GM21576 (cell line): ENCODE data around the gene FOS.
A peak's percentile ranks its signal among the peaks of the same experiment; 100 is the strongest.
"Not testable (repeated sequence)": the region's sequence is repeated elsewhere in the genome, so short reads cannot be mapped to it uniquely, and the experiment has no call there.

Experiments
- ATAC-seq: cut with Tn5 transposase; IDR thresholded peaks from one replicate; pipeline ENCODE4 v1.9.1; 2021; ENCODE audit warnings: mild to moderate bottlenecking, moderate library complexity; ENCODE audit not compliant: unreplicated experiment

Gene FOS

DNA sequence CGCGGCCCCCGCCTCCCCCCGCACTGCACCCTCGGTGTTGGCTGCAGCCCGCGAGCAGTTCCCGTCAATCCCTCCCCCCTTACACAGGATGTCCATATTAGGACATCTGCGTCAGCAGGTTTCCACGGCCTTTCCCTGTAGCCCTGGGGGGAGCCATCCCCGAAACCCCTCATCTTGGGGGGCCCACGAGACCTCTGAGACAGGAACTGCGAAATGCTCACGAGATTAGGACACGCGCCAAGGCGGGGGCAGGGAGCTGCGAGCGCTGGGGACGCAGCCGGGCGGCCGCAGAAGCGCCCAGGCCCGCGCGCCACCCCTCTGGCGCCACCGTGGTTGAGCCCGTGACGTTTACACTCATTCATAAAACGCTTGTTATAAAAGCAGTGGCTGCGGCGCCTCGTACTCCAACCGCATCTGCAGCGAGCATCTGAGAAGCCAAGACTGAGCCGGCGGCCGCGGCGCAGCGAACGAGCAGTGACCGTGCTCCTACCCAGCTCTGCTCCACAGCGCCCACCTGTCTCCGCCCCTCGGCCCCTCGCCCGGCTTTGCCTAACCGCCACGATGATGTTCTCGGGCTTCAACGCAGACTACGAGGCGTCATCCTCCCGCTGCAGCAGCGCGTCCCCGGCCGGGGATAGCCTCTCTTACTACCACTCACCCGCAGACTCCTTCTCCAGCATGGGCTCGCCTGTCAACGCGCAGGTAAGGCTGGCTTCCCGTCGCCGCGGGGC, at the start of gene FOS:
Gene FOS, plus strand, starts transcription at position 407 of the 731 bp plus-strand sequence. Its CDS starts 155 bp downstream, at position 562.
- ATAC-seq: peak; percentile 75

DNA sequence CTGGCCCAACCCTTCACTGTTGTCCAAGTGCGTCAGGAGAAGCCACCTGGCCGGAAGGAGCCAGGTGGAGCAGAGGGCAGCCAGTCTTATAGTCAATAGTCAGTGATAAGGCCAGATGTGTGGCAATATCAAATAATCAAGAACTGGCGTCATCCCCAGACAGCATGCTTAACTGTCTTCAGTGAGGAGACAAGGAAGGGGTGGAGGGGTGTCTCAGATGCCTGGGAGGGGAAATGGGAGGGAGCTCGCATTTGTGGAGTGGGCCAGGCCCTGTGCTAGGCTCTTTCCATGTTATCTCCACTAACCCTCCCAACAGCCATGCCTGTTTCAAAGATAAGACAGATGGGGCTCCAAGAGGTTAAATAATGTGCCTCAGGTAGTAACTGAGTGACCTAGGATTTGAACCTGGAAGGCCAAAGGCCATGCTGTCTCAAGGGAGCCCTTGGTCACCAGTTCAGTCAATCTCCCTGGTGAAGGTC, 48.9 kb upstream of the FOS start:
- ATAC-seq: no peak

DNA sequence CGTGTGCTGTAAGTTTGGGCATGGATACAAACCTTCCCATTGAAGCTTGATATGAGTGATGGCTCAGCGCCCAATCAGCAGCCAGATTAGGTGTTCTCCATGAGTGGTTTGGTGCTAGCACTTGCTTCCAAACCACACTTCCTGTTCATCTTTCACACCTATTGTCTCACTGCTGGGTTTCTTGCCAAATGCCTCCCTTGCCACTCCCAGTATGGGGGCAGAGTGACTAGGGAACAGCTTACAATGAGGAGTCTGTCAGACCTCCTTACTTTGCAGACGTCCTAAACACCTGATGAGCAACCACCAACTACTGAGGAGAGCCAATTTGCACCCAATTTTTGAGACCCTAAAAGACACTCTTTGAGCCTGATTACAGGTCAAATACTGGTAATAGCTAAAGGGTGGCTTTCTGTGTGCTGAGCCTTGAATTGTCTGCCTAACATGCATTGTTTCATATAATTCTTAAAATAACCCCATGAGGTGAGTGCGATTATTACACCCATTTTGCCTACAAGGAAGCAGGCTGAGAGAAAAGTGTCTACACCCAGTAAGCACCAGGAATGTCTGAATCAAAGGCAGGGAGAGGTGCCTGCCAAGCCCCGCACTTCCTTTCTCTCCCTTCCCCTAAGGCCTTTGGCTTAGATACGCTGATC, 48.4 kb upstream of the FOS start:
- no peak for ATAC-seq

DNA sequence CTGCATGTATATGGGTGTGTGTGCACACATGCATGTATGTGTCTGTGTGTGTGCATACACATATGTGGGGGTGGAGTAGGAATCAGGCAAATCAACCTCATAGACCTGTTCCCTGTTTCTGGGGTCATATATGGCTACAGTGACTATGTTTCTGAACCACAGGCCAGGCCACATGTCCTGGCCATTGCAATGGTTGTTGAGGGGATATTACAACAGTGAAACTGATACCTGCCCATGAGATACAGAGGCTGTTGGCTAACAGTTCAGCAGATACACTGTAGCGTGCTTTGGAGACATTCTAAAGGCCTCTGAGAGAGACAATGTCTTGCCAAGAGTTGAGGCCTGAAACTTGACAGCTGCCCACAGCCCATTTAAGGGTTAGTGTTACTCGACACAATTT, 47.3 kb upstream of the FOS start:
- ATAC-seq: no peak

DNA sequence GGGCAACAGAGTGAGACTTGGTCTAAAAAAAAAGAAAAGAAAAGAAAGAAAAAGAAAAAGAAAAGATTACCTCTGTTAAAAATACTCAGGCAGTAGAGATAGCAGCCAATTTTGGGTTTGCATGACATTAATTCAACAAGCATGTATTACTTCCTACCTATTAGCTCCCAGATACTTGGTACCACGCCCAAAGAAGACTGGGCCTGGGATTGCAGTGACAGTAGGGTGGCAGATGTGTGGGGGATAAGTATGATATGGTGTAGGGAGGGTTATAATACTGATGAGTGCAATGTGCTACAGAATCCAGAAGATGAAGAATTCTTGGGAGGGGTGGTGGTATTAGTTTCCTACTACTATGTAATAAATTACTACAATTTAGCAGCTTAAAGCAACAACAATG, 46.4 kb upstream of the FOS start:
- no peak for ATAC-seq

DNA sequence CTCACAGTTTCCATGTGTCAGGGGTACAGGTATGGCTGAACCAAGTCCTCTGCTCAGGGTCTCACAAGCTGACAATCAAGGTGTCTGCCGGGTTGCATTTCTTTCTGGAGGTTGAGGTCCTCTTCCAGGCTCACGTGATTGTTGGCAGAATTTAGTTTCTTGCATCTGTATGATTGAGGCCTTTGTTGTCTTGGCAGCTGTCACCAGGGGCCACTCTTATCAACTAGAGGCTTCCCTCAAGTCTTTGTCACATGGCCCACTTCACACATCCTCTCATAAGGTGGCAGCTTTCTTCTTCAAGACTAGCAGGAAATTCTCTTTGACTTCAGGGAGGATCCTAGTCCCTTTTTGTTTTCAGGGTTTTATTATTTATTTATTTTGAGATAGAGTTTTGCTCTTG, 46.0 kb upstream of the FOS start:
- no peak for ATAC-seq

DNA sequence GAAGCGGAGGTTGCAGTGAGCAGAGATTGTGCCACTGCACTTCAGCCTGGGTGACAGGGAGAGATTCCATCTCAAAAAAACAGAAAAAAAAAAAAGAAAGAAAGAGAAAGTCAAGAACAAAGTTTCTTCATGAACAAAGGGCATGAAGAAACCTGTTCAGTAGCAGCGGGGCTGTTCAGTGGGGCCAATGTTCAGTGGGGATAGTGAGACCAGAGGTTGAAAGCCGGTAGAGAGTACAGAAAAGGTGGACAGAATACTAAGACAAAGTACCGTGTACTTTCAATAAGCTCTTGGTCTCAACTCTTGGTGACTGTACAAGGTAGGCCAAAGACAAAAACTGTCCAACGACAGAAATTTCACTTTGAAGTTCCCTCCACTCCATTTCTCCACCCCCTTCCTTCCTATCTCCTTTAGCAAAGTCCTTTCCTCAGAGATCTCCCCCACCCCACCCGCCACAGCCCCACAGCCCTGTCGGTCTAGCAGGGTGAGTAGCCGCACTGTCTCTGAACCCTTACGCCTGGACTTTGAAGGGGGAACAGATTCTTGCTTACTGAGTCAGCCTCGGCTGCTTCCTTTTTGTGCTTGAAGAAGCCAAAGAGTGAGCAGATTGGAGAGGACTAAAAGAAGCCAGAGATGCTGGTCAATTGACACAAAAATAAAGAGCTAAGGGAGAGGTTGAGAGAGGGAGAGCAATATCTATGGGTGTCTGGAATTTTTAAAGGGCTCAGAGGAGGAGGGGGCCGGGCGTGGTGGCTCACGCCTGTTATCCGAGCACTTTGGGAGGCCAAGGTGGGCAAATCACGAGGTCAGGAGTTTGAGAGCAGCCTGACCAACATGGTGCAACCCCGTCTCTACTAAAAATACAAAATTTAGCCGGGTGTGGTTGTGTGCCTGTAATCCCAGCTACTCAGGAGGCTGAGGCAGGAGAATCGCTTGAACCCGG, 44.2 kb upstream of the FOS start:
- ATAC-seq: no peak

DNA sequence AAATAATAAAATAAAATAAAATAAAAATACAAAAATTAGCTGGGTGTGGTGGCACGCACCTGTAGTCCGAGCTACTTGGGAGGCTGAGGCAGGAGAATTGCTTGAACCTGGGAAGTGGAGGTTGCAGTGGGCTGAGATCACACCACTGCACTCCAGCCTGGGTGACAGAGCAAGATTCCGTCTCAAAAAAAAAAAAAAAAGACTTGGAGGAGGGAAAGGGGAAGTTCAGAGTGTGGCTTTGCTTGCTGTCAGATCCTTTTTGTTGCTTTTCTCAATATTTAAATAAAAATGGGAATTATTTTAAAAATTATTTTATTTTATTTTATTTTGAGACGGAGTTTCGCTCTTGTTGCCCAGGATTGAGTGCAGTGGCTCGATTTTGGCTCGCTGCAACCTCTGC, 43.4 kb upstream of the FOS start:
- ATAC-seq: not testable (repeated sequence)

DNA sequence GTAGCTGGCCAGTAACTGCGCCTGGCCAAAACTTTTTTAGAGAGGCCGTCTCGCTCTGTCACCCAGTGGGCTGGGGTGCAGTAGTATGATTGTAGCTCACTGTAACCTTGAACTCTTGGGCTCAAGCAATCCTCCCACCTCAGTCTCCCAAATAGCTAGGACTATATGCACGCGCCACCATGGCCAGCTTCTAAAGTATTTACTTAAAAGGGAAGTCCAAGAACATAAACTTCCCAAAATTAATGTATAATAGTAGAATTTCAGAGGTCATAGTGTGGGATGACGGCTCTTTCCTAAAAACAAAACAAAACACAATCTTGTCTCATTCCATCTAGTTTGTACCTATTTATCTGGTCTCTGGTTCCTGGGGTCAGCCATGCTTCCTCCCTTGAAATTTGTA, 42.2 kb upstream of the FOS start:
- no peak for ATAC-seq

DNA sequence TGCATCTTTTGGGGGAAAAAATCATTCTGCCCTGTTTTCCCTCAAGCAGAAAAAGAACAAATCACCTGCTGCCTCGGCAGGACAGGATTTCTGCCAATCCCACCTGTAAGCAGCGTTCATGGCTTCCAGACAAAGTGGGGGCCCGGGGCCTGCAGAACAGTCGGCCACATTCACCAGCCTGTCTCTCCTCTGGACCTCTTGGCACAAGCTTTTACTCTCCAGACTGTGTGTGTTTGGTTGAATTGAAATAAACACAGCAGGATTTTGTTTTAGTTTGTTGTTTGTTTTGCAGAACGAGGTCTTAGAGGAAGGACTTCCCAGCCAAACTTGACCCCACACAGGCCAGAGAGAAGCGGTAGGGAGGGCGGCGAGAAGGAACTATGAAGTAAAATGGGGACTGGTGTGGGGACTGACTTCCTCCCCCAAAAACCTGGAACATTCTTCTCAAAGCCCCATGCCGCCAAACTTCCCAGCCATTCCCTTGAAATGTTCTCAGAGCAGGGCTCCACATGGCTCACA, 41.7 kb upstream of the FOS start:
- no peak for ATAC-seq

DNA sequence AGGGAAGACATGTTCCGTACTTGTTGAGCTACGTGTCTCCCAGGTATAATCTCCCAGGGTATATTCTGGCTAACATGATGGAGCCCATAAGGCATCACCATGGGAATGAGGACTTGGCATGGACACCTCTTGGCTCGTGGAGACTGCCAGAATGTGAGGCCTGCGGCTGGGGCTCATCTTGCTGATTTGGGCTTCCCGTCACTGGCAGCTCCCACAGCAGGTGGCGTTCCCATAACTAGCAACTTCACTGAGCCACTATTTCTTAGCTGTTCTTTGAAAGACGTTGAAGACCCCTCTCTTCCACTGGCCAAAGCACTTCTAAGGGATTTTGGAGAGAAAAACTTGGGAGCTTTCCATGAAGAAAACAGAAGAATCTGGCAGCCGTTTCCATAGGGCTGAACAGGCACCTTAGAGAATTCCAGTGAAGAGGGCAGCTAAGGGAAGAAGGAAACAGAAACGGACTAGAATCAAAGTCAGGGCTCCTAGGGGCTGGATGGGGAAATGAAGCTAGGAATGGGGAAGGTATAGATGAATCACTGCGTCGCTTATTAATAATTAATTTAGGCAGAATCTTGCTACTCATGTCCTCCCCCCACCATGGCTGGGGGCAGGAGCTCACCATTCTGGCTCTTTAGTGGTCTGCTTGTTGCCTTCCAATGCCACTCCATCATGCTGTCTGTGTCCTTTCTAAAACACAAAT, 39.7 kb upstream of the FOS start:
- no peak for ATAC-seq

DNA sequence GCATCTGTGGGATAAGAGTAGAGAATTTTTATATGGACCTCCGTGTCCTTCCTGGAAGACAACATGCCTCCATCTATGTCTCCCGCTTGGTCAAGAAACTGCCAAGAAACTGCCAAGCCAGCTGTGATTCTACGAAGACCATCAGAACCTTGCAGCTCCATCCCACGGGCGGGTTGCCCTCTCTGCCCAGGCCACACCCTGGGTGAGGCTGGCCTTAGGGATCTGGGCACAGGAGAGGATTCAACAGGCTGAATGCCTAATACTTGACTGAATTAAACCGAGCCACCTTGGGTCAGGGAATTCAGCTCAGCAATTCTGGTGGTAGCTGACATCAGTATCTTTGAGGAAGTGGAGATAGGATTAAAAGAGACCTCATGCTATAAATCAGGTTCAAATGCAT, 37.8 kb upstream of the FOS start:
- ATAC-seq: no peak

DNA sequence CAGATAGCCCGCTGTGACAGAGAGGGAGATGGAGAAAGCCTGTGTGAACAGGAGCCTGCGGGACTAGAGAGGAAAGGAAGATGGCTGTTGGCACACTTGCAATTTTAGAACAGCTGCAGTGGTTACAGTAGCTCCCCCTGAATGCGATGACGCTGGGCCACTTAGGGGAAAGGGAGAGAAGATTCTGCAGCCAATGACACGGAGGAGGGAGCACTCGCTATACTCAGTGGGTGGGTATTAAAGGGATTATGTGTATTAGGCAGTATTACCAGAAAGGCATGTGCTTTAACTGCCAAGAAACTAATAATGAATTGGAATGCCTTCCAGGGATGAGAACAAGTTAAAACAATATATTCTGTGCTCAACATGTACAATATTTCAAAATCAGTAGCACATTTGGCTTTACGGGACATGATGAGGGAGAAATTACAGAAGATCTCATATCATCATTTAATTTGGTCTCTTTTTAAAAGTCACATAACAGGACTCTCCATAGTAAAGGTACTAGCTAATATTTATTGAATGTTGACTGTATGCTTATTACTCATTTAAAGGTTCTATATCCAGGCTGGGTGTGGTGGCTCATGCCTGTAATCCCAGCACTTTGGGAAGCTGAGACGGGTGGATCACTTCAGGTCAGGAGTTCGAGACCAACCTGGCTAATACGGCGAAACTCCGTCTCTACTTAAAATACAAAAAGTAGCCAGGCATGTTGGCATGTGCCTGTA, 35.9 kb upstream of the FOS start:
- no peak for ATAC-seq

DNA sequence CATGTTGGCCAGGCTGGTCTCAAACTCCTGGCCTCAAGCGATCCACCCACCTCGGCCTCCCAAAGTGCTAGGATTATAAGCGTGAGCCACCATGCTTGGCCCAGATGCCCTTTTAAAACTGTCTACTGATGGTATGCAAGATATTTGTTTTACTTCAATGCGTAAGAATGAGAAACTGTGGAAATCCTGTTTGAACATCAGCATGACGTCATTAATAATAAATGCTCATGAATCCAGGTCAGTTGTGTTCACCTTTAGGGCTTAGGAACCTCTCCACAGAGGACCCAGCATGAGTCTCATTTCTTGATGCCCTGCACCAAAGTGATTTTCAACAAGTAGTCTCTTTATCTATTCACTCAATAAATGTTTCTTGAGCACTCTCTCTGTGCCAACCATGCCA, 34.5 kb upstream of the FOS start:
- no peak for ATAC-seq

DNA sequence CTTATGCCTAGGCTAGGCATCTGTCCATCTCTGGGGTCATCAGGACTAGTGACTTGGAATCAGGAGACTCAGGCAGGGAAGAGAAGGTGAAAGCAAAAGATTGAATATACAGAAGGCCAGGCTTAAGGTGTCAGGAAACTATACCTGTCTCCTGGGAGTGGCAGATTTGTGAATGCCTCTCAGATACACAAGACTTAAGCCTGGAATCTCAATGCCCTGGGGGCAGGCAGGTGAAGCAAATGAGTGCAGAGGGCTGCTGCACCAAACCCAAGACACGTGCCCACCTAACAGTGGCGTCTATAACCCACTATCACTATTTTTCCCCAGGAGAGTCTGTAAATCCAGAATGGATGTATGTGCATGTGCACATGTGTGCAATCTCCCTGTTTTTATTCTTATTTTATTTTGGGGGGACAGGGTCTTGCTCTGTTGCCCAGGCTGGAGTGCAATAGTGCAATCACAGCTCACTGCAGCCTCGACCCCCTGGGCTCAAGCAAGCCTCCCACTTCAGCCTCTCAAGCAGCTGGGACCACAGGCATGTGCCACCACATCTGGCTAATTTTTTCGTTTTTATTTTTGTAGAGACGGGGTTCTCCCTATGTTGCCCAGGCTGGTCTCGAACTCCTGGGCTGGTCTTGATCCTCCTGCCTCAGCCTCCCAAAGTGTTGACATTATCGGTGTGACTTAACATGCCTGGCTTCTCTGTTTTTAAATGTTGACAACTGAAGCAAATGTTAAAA, 31.9 kb upstream of the FOS start:
- no peak for ATAC-seq

DNA sequence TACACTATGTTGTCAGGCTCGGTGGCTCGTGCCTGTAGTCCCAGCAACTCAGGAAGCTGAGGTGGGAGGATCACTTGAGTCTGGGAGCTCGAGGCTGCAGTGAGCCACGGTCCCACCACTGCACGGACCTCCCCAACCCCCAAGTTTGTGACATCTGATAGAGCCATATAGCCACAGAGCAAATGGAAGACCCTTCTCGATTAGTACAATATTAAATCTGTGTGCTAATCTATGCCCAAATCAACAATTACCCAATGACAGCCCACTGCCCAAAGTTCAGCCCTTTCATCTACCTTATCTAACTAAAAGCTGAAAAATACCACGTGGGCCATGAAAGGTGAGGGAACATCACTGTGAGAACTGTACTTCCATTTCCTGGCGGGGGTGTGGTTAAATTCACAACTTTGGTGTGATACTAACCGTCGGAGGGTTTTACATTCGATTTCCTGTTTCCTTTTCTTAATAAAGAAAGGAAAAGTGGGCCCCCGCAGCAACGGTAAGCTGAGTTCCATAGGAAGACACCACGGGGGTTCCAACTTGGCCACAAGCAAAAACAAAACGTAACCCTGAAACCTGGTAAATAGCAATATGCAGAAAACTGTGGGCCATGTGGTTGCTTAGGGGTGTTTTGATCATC, 31.2 kb upstream of the FOS start:
- no peak for ATAC-seq

DNA sequence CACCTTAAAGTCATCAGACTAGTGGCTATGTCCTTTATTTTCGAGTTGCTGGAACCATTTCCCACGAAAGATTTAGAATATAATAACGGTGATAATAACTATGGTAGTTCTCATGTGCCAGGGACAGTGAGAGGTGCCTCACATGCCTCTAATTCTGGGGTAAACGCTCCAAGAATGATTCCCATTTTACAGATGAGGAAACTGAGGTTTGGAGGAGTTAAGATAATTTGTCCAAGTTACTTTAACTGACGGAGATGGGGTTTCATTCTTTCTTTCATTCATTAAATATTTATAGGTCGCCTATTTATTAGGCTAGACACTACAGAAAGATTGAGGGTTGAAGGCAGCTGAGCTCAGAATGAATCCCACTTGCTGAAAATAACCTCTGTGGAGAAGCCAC, 30.7 kb upstream of the FOS start:
- no peak for ATAC-seq

DNA sequence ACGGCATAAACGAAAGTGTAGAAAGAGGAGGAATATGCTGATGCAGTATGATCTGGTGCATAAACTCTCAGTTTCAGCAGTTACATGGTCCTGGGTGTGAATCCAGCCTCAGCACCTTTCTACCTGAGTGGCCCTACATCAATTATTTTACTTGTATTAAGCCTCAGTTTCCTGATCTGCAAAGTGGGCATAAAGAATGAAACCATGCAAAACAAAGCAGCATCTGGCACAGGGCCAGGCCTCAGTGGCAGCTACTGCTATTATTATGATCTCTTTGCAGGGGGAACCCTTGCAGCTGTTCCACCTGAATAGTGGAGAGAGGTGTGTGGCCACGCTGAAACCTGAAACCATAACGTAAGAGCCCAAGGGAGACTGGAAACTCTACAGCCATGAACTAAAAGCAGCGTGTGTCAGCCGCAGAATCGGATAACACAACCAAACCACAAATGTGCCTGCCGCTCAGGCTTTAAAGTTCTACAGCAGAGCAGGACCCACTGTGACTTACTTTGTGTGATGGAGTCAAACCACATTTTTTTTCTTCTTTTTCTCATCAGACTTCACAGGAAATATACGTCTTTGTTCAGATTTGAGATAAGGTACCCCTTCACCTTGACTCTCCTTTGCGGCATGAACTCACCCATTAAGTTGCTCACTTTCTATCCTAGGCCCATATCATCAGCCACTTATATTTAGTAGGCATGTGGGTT, 29.2 kb upstream of the FOS start:
- ATAC-seq: peak; percentile 80
